K562 (cell line): ENCODE results near the gene SON. TPM values are rescaled to one million over a fixed set of nuclear protein-coding genes. Genes with fewer than 3 reads are reported as not detected.

Experiments
- CBFB ChIP-seq: sonication (generic); formaldehyde crosslinking; IDR thresholded peaks from 2 replicates; pipeline ENCODE4 v1.4.0; 2020; ENCODE audit warnings: mild to moderate bottlenecking, missing genetic modification reagents
- CHD1 ChIP-seq: fragments of 200-600 bp; sonication (generic); IDR thresholded peaks from one replicate; pipeline ENCODE4 v1.6.1; 2012; ENCODE audit warnings: mild to moderate bottlenecking, moderate library complexity, low read length, inconsistent platforms
- COPS2 ChIP-seq: fragments of 450-650 bp; conservative IDR thresholded peaks from 2 replicates; pipeline ENCODE4 v1.6.1; 2016; ENCODE audit warnings: mild to moderate bottlenecking, moderate library complexity
- CXXC5 ChIP-seq: fragments of 250-450 bp; sonication (Bioruptor Pico); IDR thresholded peaks from 2 replicates; pipeline ENCODE4 v1.8.0; 2022; ENCODE audit warnings: inconsistent platforms, mild to moderate bottlenecking, moderate library complexity
- ELK1 ChIP-seq: sonication (generic); formaldehyde crosslinking; IDR thresholded peaks from 2 replicates; pipeline ENCODE4 v1.8.1; 2022; ENCODE audit warnings: missing genetic modification reagents
- ETS1 ChIP-seq: conservative IDR thresholded peaks from 2 replicates; pipeline ENCODE4 v1.6.1; 2011; ENCODE audit warnings: low read depth, mild to moderate bottlenecking, low read length; ENCODE audit not compliant: control insufficient read depth
- FIP1L1 ChIP-seq: fragments of 200-400 bp; formaldehyde crosslinking; IDR thresholded peaks from 2 replicates; pipeline ENCODE4 v1.6.1; 2018; ENCODE audit warnings: mild to moderate bottlenecking, low read depth, low read length; ENCODE audit not compliant: poor library complexity, severe bottlenecking
- GATA2 ChIP-seq: sonication (generic); formaldehyde crosslinking; IDR thresholded peaks from 2 replicates; pipeline ENCODE4 v1.4.0; 2020; ENCODE audit warnings: mild to moderate bottlenecking, missing genetic modification reagents
- HMGXB4 ChIP-seq: sonication (generic); formaldehyde crosslinking; IDR thresholded peaks from 2 replicates; pipeline ENCODE4 v1.8.1; 2023; ENCODE audit warnings: mild to moderate bottlenecking, missing genetic modification reagents
- KLF1 ChIP-seq: fragments of 450-650 bp; IDR thresholded peaks from 2 replicates; pipeline ENCODE4 v1.6.1; 2016; ENCODE audit warnings: missing genetic modification characterization, missing compliant biosample characterization
- SIN3A ChIP-seq, 2 experiments: fragments of 150-350 bp in 1 of 2; IDR thresholded peaks; 2 replicates each; pipeline ENCODE4 v1.6.1; 2011 to 2016; ENCODE audit warnings: borderline replicate concordance in 2 of 2, low read depth in 2 of 2, low read length in 2 of 2, mild to moderate bottlenecking in 2 of 2, moderate library complexity in 2 of 2; ENCODE audit not compliant: control insufficient read depth in 1 of 2
- ZNF133 ChIP-seq: fragments of 250-450 bp; sonication (Bioruptor Pico); IDR thresholded peaks from 2 replicates; pipeline ENCODE4 v1.4.0; 2020; ENCODE audit warnings: mild to moderate bottlenecking
- ZNF263 ChIP-seq: sonication (generic); formaldehyde crosslinking; IDR thresholded peaks from 2 replicates; pipeline ENCODE4 v1.8.0; 2022; ENCODE audit warnings: mild to moderate bottlenecking, missing genetic modification reagents, borderline replicate concordance
- ZNF57 ChIP-seq: fragments of 450-650 bp; formaldehyde crosslinking; IDR thresholded peaks from 2 replicates; pipeline ENCODE4 v1.4.0; 2020; ENCODE audit warnings: mild to moderate bottlenecking, moderate library complexity
- polyA plus RNA-seq, 8 experiments: library from polyadenylated mRNA; depleted of rRNA in 4 of 8; stranded (reverse) in 5 of 8; unstranded in 3 of 8; fragments of >200 nt; fragmentation: Nextera tagmentation in 2 of 8; fragmentation: Illumina TruSeq in 1 of 8; extraction: Ambion mirVana in 2 of 8; extraction: Trizol in 1 of 8; gene quantifications; 2 replicates each; pipeline versions ENCODE4 v1.2.1 to v1.2.3, GENCODE V29; 2011 to 2014; ENCODE audit warnings: inconsistent platforms in 1 of 8, missing spikeins in 1 of 8
- total RNA-seq, 7 experiments: library from RNA; depleted of rRNA in 6 of 7; stranded (reverse); fragments of >200 nt in 6 of 7; fragmentation: Illumina TruSeq in 2 of 7; extraction: Trizol in 2 of 7; gene quantifications; 2 replicates each; pipeline versions ENCODE4 v1.2.1 to v1.2.3, GENCODE V29; 2011 to 2021; ENCODE audit warnings: low replicate concordance in 1 of 7

SON gene
- total and polyA plus RNA-seq, 9 of the 15 experiments (the other 6 are each of a cell fraction or from before 2014, with no cell fraction given), result 105 to 742 (median 187) TPM

- TF ChIP-seq HMGXB4 (CRISPR knock-in tag), result peak; percentile 70
- 0 out of 2 replicates have a peak, but pooled peaks have one; percentile 12 for TF ChIP-seq KLF1 (tag)
- TF ChIP-seq CBFB (CRISPR knock-in tag), result 0 out of 2 replicates have a peak, but pooled peaks have one; percentile 46
- TF ChIP-seq ZNF57, result no peak
- no peak for TF ChIP-seq ELK1 (CRISPR knock-in tag)
- TF ChIP-seq ETS1, result peak; percentile 51; the same call in 1 of the 2 replicates
- TF ChIP-seq FIP1L1, result peak; percentile 72
- peak; percentile 1; the same call in 1 of the 2 replicates for TF ChIP-seq GATA2 (CRISPR knock-in tag)
- TF ChIP-seq ZNF263 (CRISPR knock-in tag), result peak; percentile 47; the same call in 1 of the 2 replicates
- peak; percentile 79 for TF ChIP-seq CHD1
- peak in 1 of 2 experiments; percentile 51; a peak in 1 of 4 replicates for TF ChIP-seq SIN3A (IDR thresholded peaks at IDR 0.05; ENCODE audit: borderline replicate concordance in 2 of 2, control insufficient read depth in 1 of 2, low read depth in 2 of 2, low read length in 2 of 2)
- TF ChIP-seq ZNF133 (CRISPR knock-in tag), result 0 out of 2 replicates have a peak, but pooled peaks have one; percentile 26
- TF ChIP-seq COPS2, result no peak
- TF ChIP-seq CXXC5 (CRISPR knock-in tag), result no peak
Observed at GRCh38 chr21:33587792-33588484, 45.1 kb downstream of the SON start (continued).
